ENCODE results near the gene PKDREJ. TPM values are rescaled to one million over a fixed set of nuclear protein-coding genes. Genes with fewer than 3 reads are reported as not detected.
A peak's percentile ranks its signal among the peaks of the same experiment; 100 is the strongest.
"Not testable (repeated sequence)": the region's sequence is repeated elsewhere in the genome, so short reads cannot be mapped to it uniquely, and the experiment has no call there.

Gene PKDREJ
- total RNA-seq, 2 experiments from 2014 or later, result not detected

- peaks cover 12% of the 10 kb centered on the region for H3K36me3 Mint-ChIP-seq
- no peak overlapping the region for H3K4me3 Mint-ChIP-seq
- peaks cover 2% of the 10 kb centered on the region for H3K9me3 Mint-ChIP-seq
These were observed 17.1 kb upstream of the PKDREJ start for GRCh38 chr22:46280063-46280817.

GRCh38 chr22:46278656-46279645 lies 15.8 kb upstream of the PKDREJ start:
- Mint-ChIP-seq H3K9me3 (peaks cover 2% of the 10 kb centered on the region), H3K27ac (no peak overlapping the region), H3K27me3 (no peaks in the 10 kb centered on the region), H3K4me1 (no peaks in the 10 kb centered on the region), H3K4me3 (no peak overlapping the region), H3K36me3 (peaks cover 14% of the 10 kb centered on the region)
- DNase-seq, result no peak

More at GRCh38 chr22:46280063-46280817, 17.1 kb upstream of the PKDREJ start:
- H3K4me1 Mint-ChIP-seq, result no peaks in the 10 kb centered on the region
- no peaks in the 10 kb centered on the region for H3K27me3 Mint-ChIP-seq
- no peak overlapping the region for H3K27ac Mint-ChIP-seq
- DNase-seq, result no peak

- H3K4me1 Mint-ChIP-seq, result no peaks in the 10 kb centered on the region
- no peak overlapping the region for H3K4me3 Mint-ChIP-seq
- no peak for DNase-seq
- H3K27ac Mint-ChIP-seq, result no peak overlapping the region
- peaks cover 2% of the 10 kb centered on the region for H3K9me3 Mint-ChIP-seq
- H3K36me3 Mint-ChIP-seq, result peaks cover 14% of the 10 kb centered on the region
- H3K27me3 Mint-ChIP-seq, result no peaks in the 10 kb centered on the region
These were observed 13.4 kb upstream of the PKDREJ start for GRCh38 chr22:46276563-46276962.

GRCh38 chr22:46275455-46276122 lies 12.4 kb upstream of the PKDREJ start:
- Mint-ChIP-seq H3K36me3 (peaks cover 14% of the 10 kb centered on the region), H3K27ac (no peak overlapping the region)
- DNase-seq, result no peak

GRCh38 chr22:46274381-46274780 lies 11.2 kb upstream of the PKDREJ start:
- H3K4me1 Mint-ChIP-seq, result no peaks in the 10 kb centered on the region
- peaks cover 2% of the 10 kb centered on the region for H3K9me3 Mint-ChIP-seq
- no peak overlapping the region for H3K4me3 Mint-ChIP-seq
- DNase-seq, result no peak
- H3K36me3 Mint-ChIP-seq, result peaks cover 14% of the 10 kb centered on the region
- H3K27me3 Mint-ChIP-seq, result no peaks in the 10 kb centered on the region
- H3K27ac Mint-ChIP-seq, result no peak overlapping the region

More at GRCh38 chr22:46275455-46276122, 12.4 kb upstream of the PKDREJ start:
- Mint-ChIP-seq H3K4me1 (no peaks in the 10 kb centered on the region), H3K4me3 (no peak overlapping the region), H3K27me3 (no peaks in the 10 kb centered on the region), H3K9me3 (peaks cover 2% of the 10 kb centered on the region)

- Mint-ChIP-seq H3K36me3 (peaks cover 14% of the 10 kb centered on the region), H3K27ac (no peak overlapping the region), H3K4me1 (no peaks in the 10 kb centered on the region), H3K9me3 (peaks cover 2% of the 10 kb centered on the region), H3K4me3 (no peak overlapping the region), H3K27me3 (no peaks in the 10 kb centered on the region)
- no peak for DNase-seq
These were observed 10.4 kb upstream of the PKDREJ start for GRCh38 chr22:46273432-46274148.

- H3K4me3 Mint-ChIP-seq, result no peak overlapping the region
- no peak overlapping the region for H3K27ac Mint-ChIP-seq
- no peak for DNase-seq
- H3K9me3 Mint-ChIP-seq, result peaks cover 2% of the 10 kb centered on the region
- H3K36me3 Mint-ChIP-seq, result peaks cover 14% of the 10 kb centered on the region
- peaks cover 3% of the 10 kb centered on the region for H3K4me1 Mint-ChIP-seq
- H3K27me3 Mint-ChIP-seq, result no peaks in the 10 kb centered on the region
These were observed 9.8 kb upstream of the PKDREJ start for GRCh38 chr22:46272762-46273431.

- Mint-ChIP-seq H3K27ac (no peak overlapping the region), H3K27me3 (peaks cover 4% of the 10 kb centered on the region), H3K9me3 (peaks cover 2% of the 10 kb centered on the region), H3K4me3 (no peak overlapping the region), H3K36me3 (peaks cover 11% of the 10 kb centered on the region), H3K4me1 (peaks cover 6% of the 10 kb centered on the region)
- DNase-seq, result no peak
These were observed 9.1 kb upstream of the PKDREJ start for GRCh38 chr22:46272196-46272595.

- H3K27ac Mint-ChIP-seq, result no peak overlapping the region
These were observed 6.4 kb upstream of the PKDREJ start for GRCh38 chr22:46269564-46269963.

GRCh38 chr22:46267431-46268279 lies 4.5 kb upstream of the PKDREJ start, which contains the start of gene TTC38:
TSS of gene TTC38 (plus strand) at chr22:46268008. CDS start at chr22:46268040, 32 bp downstream.
- peaks cover 4% of the 10 kb centered on the region for H3K36me3 Mint-ChIP-seq

More at GRCh38 chr22:46269564-46269963, 6.4 kb upstream of the PKDREJ start:
- DNase-seq, result no peak
- peaks cover 7% of the 10 kb centered on the region for H3K9me3 Mint-ChIP-seq
- peaks cover 4% of the 10 kb centered on the region for H3K36me3 Mint-ChIP-seq
- H3K27me3 Mint-ChIP-seq, result peaks cover 26% of the 10 kb centered on the region
- H3K4me3 Mint-ChIP-seq, result no peak overlapping the region
- peaks cover 8% of the 10 kb centered on the region for H3K4me1 Mint-ChIP-seq

GRCh38 chr22:46265627-46266026 lies 2.5 kb upstream of the PKDREJ start:
- DNase-seq, H3K4me1 Mint-ChIP-seq, H3K36me3 Mint-ChIP-seq, H3K9me3 Mint-ChIP-seq, H3K27ac Mint-ChIP-seq, H3K4me3 Mint-ChIP-seq: not testable (repeated sequence)
- H3K27me3 Mint-ChIP-seq, result peaks cover 60% of the 10 kb centered on the region

More at GRCh38 chr22:46267431-46268279, 4.5 kb upstream of the PKDREJ start, which contains the start of gene TTC38:
- H3K27me3 Mint-ChIP-seq, result peaks cover 41% of the 10 kb centered on the region
- peaks cover 8% of the 10 kb centered on the region for H3K4me1 Mint-ChIP-seq
- H3K27ac Mint-ChIP-seq, result peak within 1 kb of the TSS; percentile 60
- peak; percentile 52 for DNase-seq
- H3K9me3 Mint-ChIP-seq, result peaks cover 7% of the 10 kb centered on the region
- H3K4me3 Mint-ChIP-seq, result peak within 1 kb of the TSS; percentile 86

- DNase-seq, H3K9me3 Mint-ChIP-seq, H3K4me3 Mint-ChIP-seq, H3K27ac Mint-ChIP-seq, H3K4me1 Mint-ChIP-seq, H3K36me3 Mint-ChIP-seq: not testable (repeated sequence)
- H3K27me3 Mint-ChIP-seq, result peaks cover 71% of the 10 kb centered on the region
These were observed 1.4 kb upstream of the PKDREJ start for GRCh38 chr22:46264520-46264919.
